ENCODE data around the gene WIZ. TPM values are rescaled to one million over a fixed set of nuclear protein-coding genes. Genes with fewer than 3 reads are reported as not detected.
"Not testable (repeated sequence)": the region's sequence is repeated elsewhere in the genome, so short reads cannot be mapped to it uniquely, and the experiment has no call there.

The WIZ gene
- total and polyA plus RNA-seq, 12 donors: 18.7 to 34.3 (median 21.3) TPM

- intact Hi-C loops (cut with DNase I): no loop called here
- H3K27ac ChIP-seq: no peak overlapping the region
- 95 to 98% methylated on average over 3 of the region's 3 CpGs for WGBS, 2 donors
- H3K27me3 ChIP-seq: no peaks in the 10 kb centered on the region
- ATAC-seq (no peak), DNase-seq (no peak)
- H3K4me1 ChIP-seq: peaks cover 0 to 20% (median 10%) of the 10 kb centered on the region in 9 donors
- no peak for TF ChIP-seq CTCF (IDR thresholded peaks at IDR 0.05)
- H3K36me3 ChIP-seq: peaks cover 12 to 100% (median 77%) of the 10 kb centered on the region in 9 donors
- no peaks in the 10 kb centered on the region for H3K9me3 ChIP-seq
- no peak overlapping the region for H3K4me3 ChIP-seq
Observed at GRCh38 chr19:15396436-15396835, 53.3 kb downstream of the WIZ start.

GRCh38 chr19:15395251-15395650 is 54.5 kb downstream of the WIZ start:
- H3K4me3 ChIP-seq; intact Hi-C loops (cut with DNase I); H3K4me1 ChIP-seq; H3K9me3 ChIP-seq; ATAC-seq; H3K27ac ChIP-seq; H3K27me3 ChIP-seq; DNase-seq: not testable (repeated sequence)
- H3K36me3 ChIP-seq: peaks cover 12 to 100% (median 65%) of the 10 kb centered on the region in 9 donors
- 91 to 94% methylated on average over 17 of the region's 17 CpGs for WGBS, 2 donors

GRCh38 chr19:15394426-15394825 is 55.3 kb downstream of the WIZ start:
- Histone ChIP-seq H3K4me1 (peaks cover 0 to 8% (median 0%) of the 10 kb centered on the region in 9 donors), H3K9me3 (no peaks in the 10 kb centered on the region), H3K27ac (no peak overlapping the region), H3K4me3 (no peak overlapping the region), H3K36me3 (peaks cover 8 to 100% (median 58%) of the 10 kb centered on the region in 9 donors), H3K27me3 (no peaks in the 10 kb centered on the region)
- no peak for TF ChIP-seq CTCF (IDR thresholded peaks at IDR 0.05)
- intact Hi-C loops (cut with DNase I): no loop called here
- DNase-seq: no peak
- 93 to 97% methylated on average over 5 of the region's 5 CpGs for WGBS, 2 donors
- no peak for ATAC-seq

GRCh38 chr19:15393963-15394362 is 55.8 kb downstream of the WIZ start:
- peaks cover 8 to 100% (median 53%) of the 10 kb centered on the region in 9 donors for H3K36me3 ChIP-seq
- no peak overlapping the region for H3K27ac ChIP-seq
- intact Hi-C loops (cut with DNase I): no loop called here
- no peak overlapping the region for H3K4me3 ChIP-seq
- H3K4me1 ChIP-seq: peaks cover 0 to 8% (median 0%) of the 10 kb centered on the region in 9 donors
- H3K27me3 ChIP-seq: no peaks in the 10 kb centered on the region
- DNase-seq (no peak), ATAC-seq (no peak)
- H3K9me3 ChIP-seq: no peaks in the 10 kb centered on the region
- no peak for TF ChIP-seq CTCF (IDR thresholded peaks at IDR 0.05)

- 69 to 81% methylated on average over 2 of the region's 2 CpGs for WGBS, 2 donors
- no peak for TF ChIP-seq CTCF (IDR thresholded peaks at IDR 0.05)
- intact Hi-C loops (cut with DNase I): no loop called here
- ATAC-seq (no peak), DNase-seq (no peak)
- H3K36me3 ChIP-seq: peaks cover 0 to 95% (median 23%) of the 10 kb centered on the region in 9 donors
- H3K4me3 ChIP-seq: no peak overlapping the region
- no peaks in the 10 kb centered on the region for H3K27me3 ChIP-seq
- H3K9me3 ChIP-seq: no peaks in the 10 kb centered on the region
- H3K27ac ChIP-seq: no peak overlapping the region
- peaks cover 0 to 9% (median 0%) of the 10 kb centered on the region in 9 donors for H3K4me1 ChIP-seq
Observed at GRCh38 chr19:15390814-15391213, 58.9 kb downstream of the WIZ start.
